ENCODE results near the gene EMC1. TPM values are rescaled to one million over a fixed set of nuclear protein-coding genes. Genes with fewer than 3 reads are reported as not detected.
A peak's percentile ranks its signal among the peaks of the same experiment; 100 is the strongest.

EMC1 gene
- polyA plus RNA-seq, 1 of the 3 experiments (the other 2 are of a cell fraction): 87.6 TPM

GRCh38 chr1:19209990-19210771, 41.1 kb downstream of the EMC1 start, which contains the start of gene UBR4:
TSS of gene UBR4 (minus strand) at chr1:19210266. CDS start at chr1:19210248, 18 bp downstream.
- Histone ChIP-seq H3F3A (replicated peaks; ENCODE audit: insufficient read depth) (peaks cover 16% of the 10 kb centered on the region), H3K9me2 (no peaks in the 10 kb centered on the region), H4K20me1 (ENCODE audit: insufficient read depth) (peaks cover 43% of the 10 kb centered on the region), H3K27me3 (ENCODE audit: insufficient read depth) (no peaks in the 10 kb centered on the region), H3K4me3 (ENCODE audit: low read depth in 2 of 2, low read length in 1 of 2) (peak within 1 kb of the TSS; percentile 87 to 96), H3K9ac (peak within 1 kb of the TSS; percentile 82), H2AFZ (ENCODE audit: low read depth) (peak within 1 kb of the TSS; percentile 89; the same call in 1 of the 2 replicates), H3K27ac (ENCODE audit: low read depth in 2 of 2, low read length in 1 of 2) (peak within 1 kb of the TSS; percentile 78 to 86), H3K4me2 (peak within 1 kb of the TSS; percentile 83), H3K36me3 (replicated peaks in 1 of 2; ENCODE audit: control insufficient read depth in 1 of 2, insufficient read depth in 2 of 2, low read length in 1 of 2) (peaks cover 15 to 29% of the 10 kb centered on the region in 2 experiments), H3K79me2 (ENCODE audit: insufficient read depth) (peaks cover 100% of the 10 kb centered on the region), H3K9me3 (no peaks in the 10 kb centered on the region), H3K4me1 (ENCODE audit: control insufficient read depth in 1 of 2, insufficient read depth in 2 of 2, low read depth in 1 of 2, low read length in 1 of 2) (peaks cover 22 to 25% of the 10 kb centered on the region in 2 experiments; a peak in 3 of 4 replicates)
- peak; percentile 96 for DNase-seq
- 0 out of 2 replicates have a peak, but pooled peaks have one; percentile 32 for TF ChIP-seq TEAD4 (IDR thresholded peaks at IDR 0.05; ENCODE audit: borderline replicate concordance, insufficient read depth)
- TF ChIP-seq EP300 (IDR thresholded peaks at IDR 0.05; ENCODE audit: borderline replicate concordance in 1 of 2, low read depth in 1 of 2, low read length in 1 of 2): 0 out of 4 replicates have a peak, but pooled peaks of 1 of the 2 experiments have one; percentile 4
- TF ChIP-seq SIN3A (IDR thresholded peaks at IDR 0.05; ENCODE audit: borderline replicate concordance, low read depth, low read length): peak; percentile 69; the same call in 1 of the 2 replicates
- TF ChIP-seq CHD2 (IDR thresholded peaks at IDR 0.05; ENCODE audit: low read length, partially characterized antibody): peak; percentile 74
- 0 out of 2 replicates have a peak, but pooled peaks have one; percentile 9 for TF ChIP-seq USF1 (IDR thresholded peaks at IDR 0.05; ENCODE audit: borderline replicate concordance, low read depth)
- peak; percentile 90 for TF ChIP-seq TAF1 (IDR thresholded peaks at IDR 0.05; ENCODE audit: borderline replicate concordance, low read depth, low read length)
- no peak for TF ChIP-seq MEF2A (IDR thresholded peaks at IDR 0.05; ENCODE audit: borderline replicate concordance, low read depth)
- TF ChIP-seq, protein P1, sequence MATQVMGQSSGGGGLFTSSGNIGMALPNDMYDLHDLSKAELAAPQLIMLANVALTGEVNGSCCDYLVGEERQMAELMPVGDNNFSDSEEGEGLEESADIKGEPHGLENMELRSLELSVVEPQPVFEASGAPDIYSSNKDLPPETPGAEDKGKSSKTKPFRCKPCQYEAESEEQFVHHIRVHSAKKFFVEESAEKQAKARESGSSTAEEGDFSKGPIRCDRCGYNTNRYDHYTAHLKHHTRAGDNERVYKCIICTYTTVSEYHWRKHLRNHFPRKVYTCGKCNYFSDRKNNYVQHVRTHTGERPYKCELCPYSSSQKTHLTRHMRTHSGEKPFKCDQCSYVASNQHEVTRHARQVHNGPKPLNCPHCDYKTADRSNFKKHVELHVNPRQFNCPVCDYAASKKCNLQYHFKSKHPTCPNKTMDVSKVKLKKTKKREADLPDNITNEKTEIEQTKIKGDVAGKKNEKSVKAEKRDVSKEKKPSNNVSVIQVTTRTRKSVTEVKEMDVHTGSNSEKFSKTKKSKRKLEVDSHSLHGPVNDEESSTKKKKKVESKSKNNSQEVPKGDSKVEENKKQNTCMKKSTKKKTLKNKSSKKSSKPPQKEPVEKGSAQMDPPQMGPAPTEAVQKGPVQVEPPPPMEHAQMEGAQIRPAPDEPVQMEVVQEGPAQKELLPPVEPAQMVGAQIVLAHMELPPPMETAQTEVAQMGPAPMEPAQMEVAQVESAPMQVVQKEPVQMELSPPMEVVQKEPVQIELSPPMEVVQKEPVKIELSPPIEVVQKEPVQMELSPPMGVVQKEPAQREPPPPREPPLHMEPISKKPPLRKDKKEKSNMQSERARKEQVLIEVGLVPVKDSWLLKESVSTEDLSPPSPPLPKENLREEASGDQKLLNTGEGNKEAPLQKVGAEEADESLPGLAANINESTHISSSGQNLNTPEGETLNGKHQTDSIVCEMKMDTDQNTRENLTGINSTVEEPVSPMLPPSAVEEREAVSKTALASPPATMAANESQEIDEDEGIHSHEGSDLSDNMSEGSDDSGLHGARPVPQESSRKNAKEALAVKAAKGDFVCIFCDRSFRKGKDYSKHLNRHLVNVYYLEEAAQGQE (IDR thresholded peaks at IDR 0.05; ENCODE audit: low read depth, low read length): peak; percentile 64; the same call in 1 of the 2 replicates
- peak; percentile 66 for TF ChIP-seq POLR2AphosphoS5 (IDR thresholded peaks at IDR 0.05; ENCODE audit: low read depth, low read length)
- TF ChIP-seq RAD21 (IDR thresholded peaks at IDR 0.05; ENCODE audit: low read length): no peak
- no peak for TF ChIP-seq RXRA (IDR thresholded peaks at IDR 0.05; ENCODE audit: borderline replicate concordance, low read depth)
- TF ChIP-seq MXI1 (IDR thresholded peaks at IDR 0.05; ENCODE audit: low read depth, low read length): peak; percentile 92
- peak; percentile 78 for TF ChIP-seq NRF1 (IDR thresholded peaks at IDR 0.05; ENCODE audit: low read depth, low read length)
- TF ChIP-seq, protein P2, sequence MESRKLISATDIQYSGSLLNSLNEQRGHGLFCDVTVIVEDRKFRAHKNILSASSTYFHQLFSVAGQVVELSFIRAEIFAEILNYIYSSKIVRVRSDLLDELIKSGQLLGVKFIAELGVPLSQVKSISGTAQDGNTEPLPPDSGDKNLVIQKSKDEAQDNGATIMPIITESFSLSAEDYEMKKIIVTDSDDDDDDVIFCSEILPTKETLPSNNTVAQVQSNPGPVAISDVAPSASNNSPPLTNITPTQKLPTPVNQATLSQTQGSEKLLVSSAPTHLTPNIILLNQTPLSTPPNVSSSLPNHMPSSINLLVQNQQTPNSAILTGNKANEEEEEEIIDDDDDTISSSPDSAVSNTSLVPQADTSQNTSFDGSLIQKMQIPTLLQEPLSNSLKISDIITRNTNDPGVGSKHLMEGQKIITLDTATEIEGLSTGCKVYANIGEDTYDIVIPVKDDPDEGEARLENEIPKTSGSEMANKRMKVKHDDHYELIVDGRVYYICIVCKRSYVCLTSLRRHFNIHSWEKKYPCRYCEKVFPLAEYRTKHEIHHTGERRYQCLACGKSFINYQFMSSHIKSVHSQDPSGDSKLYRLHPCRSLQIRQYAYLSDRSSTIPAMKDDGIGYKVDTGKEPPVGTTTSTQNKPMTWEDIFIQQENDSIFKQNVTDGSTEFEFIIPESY (IDR thresholded peaks at IDR 0.05; ENCODE audit: borderline replicate concordance, low read depth): no peak
- peak; percentile 88 for TF ChIP-seq GABPA (IDR thresholded peaks at IDR 0.05; ENCODE audit: low read depth)
- TF ChIP-seq, protein P3, sequence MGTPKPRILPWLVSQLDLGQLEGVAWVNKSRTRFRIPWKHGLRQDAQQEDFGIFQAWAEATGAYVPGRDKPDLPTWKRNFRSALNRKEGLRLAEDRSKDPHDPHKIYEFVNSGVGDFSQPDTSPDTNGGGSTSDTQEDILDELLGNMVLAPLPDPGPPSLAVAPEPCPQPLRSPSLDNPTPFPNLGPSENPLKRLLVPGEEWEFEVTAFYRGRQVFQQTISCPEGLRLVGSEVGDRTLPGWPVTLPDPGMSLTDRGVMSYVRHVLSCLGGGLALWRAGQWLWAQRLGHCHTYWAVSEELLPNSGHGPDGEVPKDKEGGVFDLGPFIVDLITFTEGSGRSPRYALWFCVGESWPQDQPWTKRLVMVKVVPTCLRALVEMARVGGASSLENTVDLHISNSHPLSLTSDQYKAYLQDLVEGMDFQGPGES (IDR thresholded peaks at IDR 0.05; ENCODE audit: low read depth, low read length): no peak
- peak; percentile 61; the same call in 1 of the 2 replicates for TF ChIP-seq ELF1 (IDR thresholded peaks at IDR 0.05)
- peak; percentile 86 for TF ChIP-seq YY1 (IDR thresholded peaks at IDR 0.05; ENCODE audit: low read depth)
- no peak for TF ChIP-seq PBX3 (IDR thresholded peaks at IDR 0.05)
- no peak for TF ChIP-seq NFIC (IDR thresholded peaks at IDR 0.05; ENCODE audit: borderline replicate concordance)
- peak; percentile 83 for TF ChIP-seq MAX (IDR thresholded peaks at IDR 0.05; ENCODE audit: low read depth)
- TF ChIP-seq EZH2phosphoT487 (IDR thresholded peaks at IDR 0.05; ENCODE audit: borderline replicate concordance, low read depth): no peak
- CTCF ChIA-PET: interaction anchor here (0.7 to 2.5 kb wide), 6 partner anchors 14 to 505 kb away, joined by 3 to 6 read pairs (median 4); no protein-coding TSS in a partner anchor
- WGBS (ENCODE audit: low lambda C conversion rate): 1% methylated on average over 27 of the region's 80 CpGs
- POLR2A ChIA-PET: interaction anchor here (1.0 to 1.7 kb wide), 2 partner anchors 9 to 41 kb away, joined by 3 to 4 read pairs; partner anchors contain the start of gene EMC1

Data from SK-N-SH (cell line).